HG03439 (cell line): Measurements from ENCODE around the gene TRAPPC4.
"Not testable (repeated sequence)": the region's sequence is repeated elsewhere in the genome, so short reads cannot be mapped to it uniquely, and the experiment has no call there.

ENCODE experiments used
- ATAC-seq: cut with Tn5 transposase; IDR thresholded peaks from one replicate; pipeline ENCODE4 v1.9.1; 2021; ENCODE audit warnings: mild to moderate bottlenecking, moderate library complexity; ENCODE audit not compliant: unreplicated experiment

Gene TRAPPC4

GRCh38 chr11:119030329-119031047 is 11.9 kb downstream of the TRAPPC4 start, which contains the start of gene SLC37A4:
TSS of gene SLC37A4 (minus strand) at chr11:119030877.
- ATAC-seq, result peak; percentile 92

- no peak for ATAC-seq
Observed at GRCh38 chr11:119031912-119032280, 13.3 kb downstream of the TRAPPC4 start.

- not testable (repeated sequence) for ATAC-seq
Observed at GRCh38 chr11:119033421-119033820, 14.9 kb downstream of the TRAPPC4 start.

GRCh38 chr11:119034813-119035212 is 16.2 kb downstream of the TRAPPC4 start:
- no peak for ATAC-seq

- ATAC-seq, result no peak
Observed at GRCh38 chr11:119038884-119039283, 20.3 kb downstream of the TRAPPC4 start.

- not testable (repeated sequence) for ATAC-seq
Observed at GRCh38 chr11:119039471-119039870, 20.9 kb downstream of the TRAPPC4 start.

GRCh38 chr11:119041821-119042514 is 23.4 kb downstream of the TRAPPC4 start:
- no peak for ATAC-seq

GRCh38 chr11:119042927-119043326 is 24.4 kb downstream of the TRAPPC4 start:
- no peak for ATAC-seq

- ATAC-seq, result no peak
Observed at GRCh38 chr11:119044708-119045107, 26.1 kb downstream of the TRAPPC4 start.

- ATAC-seq, result no peak
Observed at GRCh38 chr11:119046489-119046888, 27.9 kb downstream of the TRAPPC4 start.

- no peak for ATAC-seq
Observed at GRCh38 chr11:119047205-119047604, 28.6 kb downstream of the TRAPPC4 start.

- no peak for ATAC-seq
Observed at GRCh38 chr11:119048644-119049043, 30.1 kb downstream of the TRAPPC4 start.

- no peak for ATAC-seq
Observed at GRCh38 chr11:119049081-119049480, 30.5 kb downstream of the TRAPPC4 start.

GRCh38 chr11:119051440-119052162 is 33.0 kb downstream of the TRAPPC4 start:
- ATAC-seq, result no peak

- no peak for ATAC-seq
Observed at GRCh38 chr11:119052163-119052814, 33.7 kb downstream of the TRAPPC4 start.

GRCh38 chr11:119054418-119054817 is 35.9 kb downstream of the TRAPPC4 start:
- no peak for ATAC-seq

- no peak for ATAC-seq
Observed at GRCh38 chr11:119055901-119056300, 37.3 kb downstream of the TRAPPC4 start.

- peak; percentile 3 for ATAC-seq
Observed at GRCh38 chr11:119056421-119056999, 37.9 kb downstream of the TRAPPC4 start.

GRCh38 chr11:119057000-119057769 is 38.6 kb downstream of the TRAPPC4 start, which contains the start of gene HYOU1:
TSS of gene HYOU1 (minus strand) at chr11:119057205. CDS start at chr11:119056160, 1,045 bp downstream.
- peak; percentile 86 for ATAC-seq

GRCh38 chr11:119059128-119059527 is 40.6 kb downstream of the TRAPPC4 start:
- not testable (repeated sequence) for ATAC-seq
